Measurements from ENCODE around the gene IMPDH2.

Gene IMPDH2

DNA sequence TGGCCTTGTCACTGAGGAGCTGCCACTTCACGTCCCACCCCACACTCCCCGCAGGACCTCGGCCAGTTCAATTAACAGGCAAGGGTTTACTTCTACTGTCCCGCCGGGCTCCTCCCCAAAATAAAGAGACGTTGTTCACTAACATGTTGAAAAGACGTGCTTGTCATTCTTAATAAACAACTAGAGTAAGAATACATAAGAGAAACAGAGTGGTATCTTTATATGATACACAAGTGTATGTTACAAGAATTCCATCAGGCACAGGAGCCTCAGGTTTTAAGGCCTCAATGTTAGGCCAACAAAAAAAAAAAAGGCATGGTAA is 326 bp upstream of the IMPDH2 start:
- Mint-ChIP-seq H3K27me3 (ENCODE audit: low read depth, poor library complexity) (no peaks in the 10 kb centered on the region), H3K27ac (peak overlapping the region; percentile 96), H3K9me3 (no peaks in the 10 kb centered on the region), H3K36me3 (ENCODE audit: low read depth) (peaks cover 56% of the 10 kb centered on the region), H3K4me1 (peaks cover 39% of the 10 kb centered on the region), H3K4me3 (peak overlapping the region; percentile 95)
- no peak for DNase-seq
- TF ChIP-seq, protein P1, sequence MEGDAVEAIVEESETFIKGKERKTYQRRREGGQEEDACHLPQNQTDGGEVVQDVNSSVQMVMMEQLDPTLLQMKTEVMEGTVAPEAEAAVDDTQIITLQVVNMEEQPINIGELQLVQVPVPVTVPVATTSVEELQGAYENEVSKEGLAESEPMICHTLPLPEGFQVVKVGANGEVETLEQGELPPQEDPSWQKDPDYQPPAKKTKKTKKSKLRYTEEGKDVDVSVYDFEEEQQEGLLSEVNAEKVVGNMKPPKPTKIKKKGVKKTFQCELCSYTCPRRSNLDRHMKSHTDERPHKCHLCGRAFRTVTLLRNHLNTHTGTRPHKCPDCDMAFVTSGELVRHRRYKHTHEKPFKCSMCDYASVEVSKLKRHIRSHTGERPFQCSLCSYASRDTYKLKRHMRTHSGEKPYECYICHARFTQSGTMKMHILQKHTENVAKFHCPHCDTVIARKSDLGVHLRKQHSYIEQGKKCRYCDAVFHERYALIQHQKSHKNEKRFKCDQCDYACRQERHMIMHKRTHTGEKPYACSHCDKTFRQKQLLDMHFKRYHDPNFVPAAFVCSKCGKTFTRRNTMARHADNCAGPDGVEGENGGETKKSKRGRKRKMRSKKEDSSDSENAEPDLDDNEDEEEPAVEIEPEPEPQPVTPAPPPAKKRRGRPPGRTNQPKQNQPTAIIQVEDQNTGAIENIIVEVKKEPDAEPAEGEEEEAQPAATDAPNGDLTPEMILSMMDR (IDR thresholded peaks at IDR 0.05): no peak

DNA sequence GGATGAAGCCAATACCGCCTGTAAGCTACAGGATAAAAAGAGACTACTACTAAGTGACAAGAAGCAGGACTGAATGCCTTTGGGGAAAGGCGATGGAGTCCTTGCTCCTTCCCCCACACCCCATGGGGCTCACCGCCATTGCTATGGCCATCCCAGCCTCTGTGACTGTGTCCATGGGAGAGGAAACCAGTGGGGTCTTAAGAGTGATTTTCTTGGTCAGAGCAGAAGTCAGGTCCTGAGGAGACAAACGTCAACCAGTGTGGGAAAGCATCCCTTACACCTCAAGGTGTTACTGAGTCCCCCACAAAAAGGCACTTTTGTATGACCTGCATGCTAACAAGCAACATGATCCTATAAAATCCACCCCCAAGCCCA is 913 bp downstream of the IMPDH2 start:
- H3K27ac Mint-ChIP-seq: peak overlapping the region; percentile 88
- peaks cover 56% of the 10 kb centered on the region for H3K36me3 Mint-ChIP-seq (ENCODE audit: low read depth)
- H3K27me3 Mint-ChIP-seq (ENCODE audit: low read depth, poor library complexity): no peaks in the 10 kb centered on the region
- peak overlapping the region; percentile 95 for H3K4me3 Mint-ChIP-seq
- TF ChIP-seq, protein P1 (IDR thresholded peaks at IDR 0.05): no peak
- H3K9me3 Mint-ChIP-seq: no peaks in the 10 kb centered on the region
- DNase-seq: no peak
- H3K4me1 Mint-ChIP-seq: peaks cover 46% of the 10 kb centered on the region

DNA sequence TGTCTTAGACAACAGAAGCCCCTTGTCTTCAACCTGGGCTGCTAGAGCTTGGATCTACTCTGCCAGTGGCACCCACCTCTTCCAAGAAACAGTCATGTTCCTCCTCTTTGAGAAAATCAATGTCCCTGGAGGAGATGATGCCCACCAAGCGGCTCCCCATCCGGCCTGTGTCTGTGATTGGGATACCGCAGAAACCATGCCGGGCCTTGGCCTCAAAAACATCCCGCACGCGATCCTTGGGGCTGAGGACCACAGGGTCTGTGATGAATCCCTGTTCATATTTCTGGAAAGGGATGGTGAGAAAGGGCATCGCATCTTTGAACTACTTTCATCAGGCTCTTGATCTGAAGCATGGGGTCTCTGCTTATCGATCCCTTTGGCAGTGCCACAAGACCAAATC is 1.6 kb downstream of the IMPDH2 start:
- H3K4me3 Mint-ChIP-seq: peak overlapping the region; percentile 95
- TF ChIP-seq, protein P1 (IDR thresholded peaks at IDR 0.05): no peak
- H3K27ac Mint-ChIP-seq: no peak overlapping the region

DNA sequence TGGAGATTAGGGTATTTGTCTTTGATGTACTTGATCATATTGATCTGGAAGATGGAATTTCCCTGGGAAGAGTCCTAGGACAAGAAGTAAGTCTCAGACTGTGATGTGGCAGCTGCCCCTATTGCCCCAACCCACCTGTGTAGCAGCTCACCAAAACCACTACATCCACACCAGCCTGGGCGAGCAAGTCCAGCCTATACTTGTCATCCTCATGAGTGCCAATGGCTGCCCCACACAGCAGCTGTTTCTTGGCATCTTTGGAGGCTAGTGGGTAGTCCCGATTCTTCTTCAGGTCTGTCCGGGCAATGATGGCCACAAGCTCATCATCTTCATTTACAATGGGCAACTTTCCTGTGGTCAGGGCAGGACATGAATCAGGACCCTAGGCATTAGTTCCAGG is 2.7 kb downstream of the IMPDH2 start:
- no peaks in the 10 kb centered on the region for H3K27me3 Mint-ChIP-seq (ENCODE audit: low read depth, poor library complexity)

More for the DNA sequence above, 1.6 kb downstream of the IMPDH2 start:
- Mint-ChIP-seq H3K9me3 (no peaks in the 10 kb centered on the region), H3K36me3 (ENCODE audit: low read depth) (peaks cover 53% of the 10 kb centered on the region), H3K4me1 (peaks cover 53% of the 10 kb centered on the region), H3K27me3 (ENCODE audit: low read depth, poor library complexity) (no peaks in the 10 kb centered on the region)
- DNase-seq: no peak

DNA sequence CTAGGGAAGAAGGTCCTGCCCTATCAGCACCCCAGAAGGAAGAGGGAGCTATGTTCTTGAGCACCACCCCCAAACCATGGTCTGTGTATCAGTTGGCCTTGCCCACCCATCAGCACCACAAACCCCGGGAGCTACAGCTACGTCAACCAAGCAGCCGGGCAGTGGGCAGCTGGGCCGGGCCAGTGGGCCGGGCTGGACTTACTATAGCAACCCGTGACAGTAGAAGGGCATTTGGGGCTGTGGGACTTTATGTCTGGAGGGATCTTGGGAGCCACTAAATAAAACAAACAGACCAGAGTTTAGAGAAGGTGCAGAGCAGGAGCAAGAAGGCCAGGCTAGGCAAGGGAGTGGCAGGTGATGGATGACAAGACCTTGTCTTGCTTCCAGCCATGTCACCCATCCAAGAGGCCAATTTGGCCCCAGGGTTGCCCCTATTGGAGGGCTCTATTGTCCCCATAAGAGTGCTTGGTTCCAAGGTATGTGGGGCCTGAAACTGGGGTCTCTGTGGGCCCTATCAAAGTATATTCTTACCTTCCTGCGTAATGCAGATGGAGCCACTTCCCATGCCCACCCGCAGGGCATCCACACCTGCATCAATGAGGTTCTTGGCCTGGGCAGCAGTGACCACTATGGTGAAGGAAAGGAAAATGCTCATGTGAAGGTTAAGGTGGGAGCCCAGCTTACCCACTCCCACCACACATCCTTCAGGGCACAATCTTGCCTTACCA is 3.2 kb downstream of the IMPDH2 start:
- Mint-ChIP-seq H3K27ac (peak overlapping the region; percentile 80), H3K4me1 (peaks cover 45% of the 10 kb centered on the region), H3K9me3 (no peaks in the 10 kb centered on the region), H3K36me3 (ENCODE audit: low read depth) (peaks cover 40% of the 10 kb centered on the region), H3K4me3 (no peak overlapping the region), H3K27me3 (ENCODE audit: low read depth, poor library complexity) (no peaks in the 10 kb centered on the region)
- no peak for DNase-seq
- TF ChIP-seq, protein P1 (IDR thresholded peaks at IDR 0.05): no peak

More for the DNA sequence above, 2.7 kb downstream of the IMPDH2 start:
- TF ChIP-seq, protein P1 (IDR thresholded peaks at IDR 0.05): no peak
- Mint-ChIP-seq H3K4me3 (no peak overlapping the region), H3K36me3 (ENCODE audit: low read depth) (peaks cover 44% of the 10 kb centered on the region), H3K9me3 (no peaks in the 10 kb centered on the region), H3K27ac (peak overlapping the region; percentile 36), H3K4me1 (peaks cover 48% of the 10 kb centered on the region)
- DNase-seq: no peak

All from nephron progenitor cell (in vitro differentiated cells).